ENCODE results near the gene SYAP1. TPM values are rescaled to one million over a fixed set of nuclear protein-coding genes. Genes with fewer than 3 reads are reported as not detected.

The SYAP1 gene
- total and polyA plus RNA-seq, 10 of the 15 experiments (the other 5 are each of a cell fraction or from before 2014, with no cell fraction given): 5.9 to 29.9 (median 16.2) TPM

DNA sequence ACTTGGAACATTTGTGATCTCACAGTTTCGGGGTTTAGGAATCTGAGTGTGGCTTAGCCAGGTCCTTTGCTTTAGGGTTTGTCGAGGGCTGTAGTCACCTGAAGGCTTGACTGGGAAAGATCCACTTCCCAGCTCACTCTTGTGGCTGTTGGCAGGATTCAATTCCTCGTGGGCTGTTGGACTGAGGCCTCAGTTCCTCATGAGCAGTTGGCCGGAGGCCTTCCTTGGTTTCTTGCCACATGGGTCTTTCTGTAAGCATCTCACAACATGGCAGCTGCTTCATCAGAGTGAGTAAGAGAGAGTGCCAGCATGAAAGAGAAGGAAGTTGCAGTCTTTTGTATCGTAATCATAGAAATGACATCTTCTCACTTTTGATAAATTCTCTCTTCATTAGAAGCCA lies 77.9 kb downstream of the SYAP1 start:
- DNase-seq (ENCODE audit: low read depth, low spot score): no peak
- Histone ChIP-seq H3K4me3 (no peak overlapping the region), H3K36me3 (ENCODE audit: control insufficient read depth in 2 of 2, insufficient read depth in 2 of 2, low read length in 1 of 2) (peaks cover 0 to 11% of the 10 kb centered on the region in 2 experiments; a peak in 3 of 4 replicates), H3K27ac (ENCODE audit: control insufficient read depth, insufficient read depth) (no peak overlapping the region), H3K4me1 (ENCODE audit: control insufficient read depth, insufficient read depth, low read length) (no peaks in the 10 kb centered on the region), H3K9ac (ENCODE audit: control insufficient read depth, insufficient read depth, low read length) (no peak overlapping the region), H2AFZ (ENCODE audit: control insufficient read depth, low read depth, low read length) (no peak overlapping the region), H3K9me3 (replicated peaks; ENCODE audit: control insufficient read depth, insufficient read depth, low read length) (no peaks in the 10 kb centered on the region), H4K20me1 (ENCODE audit: control insufficient read depth, insufficient read depth) (no peaks in the 10 kb centered on the region), H3K4me2 (ENCODE audit: control insufficient read depth, insufficient read depth) (no peak overlapping the region), H3K27me3 (replicated peaks in 1 of 2; ENCODE audit: control insufficient read depth in 2 of 2, insufficient read depth in 2 of 2, low read length in 1 of 2) (no peaks in the 10 kb centered on the region), H3K79me2 (ENCODE audit: control insufficient read depth, insufficient read depth, low read length) (peaks cover 3% of the 10 kb centered on the region)
- CTCF ChIA-PET: no interaction called here
- intact Hi-C loops (cut with micrococcal nuclease; ENCODE audit: unreplicated experiment) (no loop called here), in situ Hi-C loops (cut with MboI) (no loop called here)
- no TSS peak for BruUV-seq (replicated peaks)
- FAIRE-seq: no peak
- SMC1A ChIA-PET (ENCODE audit: uncharacterized antibody, unreplicated experiment): no interaction called here
- no peak for ATAC-seq
- WGBS (ENCODE audit: insufficient coverage, insufficient replicate concordance, low lambda C conversion rate, missing lambda C conversion rate): 96% methylated on average over 5 of the region's 5 CpGs
- RAD21 ChIA-PET (ENCODE audit: unreplicated experiment): no interaction called here
- POLR2A ChIA-PET: interaction anchor here (0.8 kb wide), 1 partner anchor 10 kb away, joined by 3 read pairs; no protein-coding TSS in a partner anchor
- no peak for TF ChIP-seq NBN (IDR thresholded peaks at IDR 0.05)
- no peak for TF ChIP-seq SMC3 (IDR thresholded peaks at IDR 0.05; ENCODE audit: borderline replicate concordance, low read length)
- no peak for TF ChIP-seq ZNF384 (IDR thresholded peaks at IDR 0.05; ENCODE audit: borderline replicate concordance, low read depth, low read length)
- TF ChIP-seq EGR1 (IDR thresholded peaks at IDR 0.05; ENCODE audit: borderline replicate concordance in 1 of 2, low read depth in 2 of 2, low read length in 2 of 2): no peak
- no peak for TF ChIP-seq BCL11A (IDR thresholded peaks at IDR 0.05; ENCODE audit: low read depth, low read length)
- no peak for TF ChIP-seq FOXM1 (IDR thresholded peaks at IDR 0.05; ENCODE audit: low read depth, low read length)
- no peak for TF ChIP-seq RAD51 (IDR thresholded peaks at IDR 0.05)
- no peak for TF ChIP-seq YBX1 (IDR thresholded peaks at IDR 0.05)
- TF ChIP-seq GABPA (IDR thresholded peaks at IDR 0.05; ENCODE audit: low read depth): no peak
- TF ChIP-seq, protein P1, sequence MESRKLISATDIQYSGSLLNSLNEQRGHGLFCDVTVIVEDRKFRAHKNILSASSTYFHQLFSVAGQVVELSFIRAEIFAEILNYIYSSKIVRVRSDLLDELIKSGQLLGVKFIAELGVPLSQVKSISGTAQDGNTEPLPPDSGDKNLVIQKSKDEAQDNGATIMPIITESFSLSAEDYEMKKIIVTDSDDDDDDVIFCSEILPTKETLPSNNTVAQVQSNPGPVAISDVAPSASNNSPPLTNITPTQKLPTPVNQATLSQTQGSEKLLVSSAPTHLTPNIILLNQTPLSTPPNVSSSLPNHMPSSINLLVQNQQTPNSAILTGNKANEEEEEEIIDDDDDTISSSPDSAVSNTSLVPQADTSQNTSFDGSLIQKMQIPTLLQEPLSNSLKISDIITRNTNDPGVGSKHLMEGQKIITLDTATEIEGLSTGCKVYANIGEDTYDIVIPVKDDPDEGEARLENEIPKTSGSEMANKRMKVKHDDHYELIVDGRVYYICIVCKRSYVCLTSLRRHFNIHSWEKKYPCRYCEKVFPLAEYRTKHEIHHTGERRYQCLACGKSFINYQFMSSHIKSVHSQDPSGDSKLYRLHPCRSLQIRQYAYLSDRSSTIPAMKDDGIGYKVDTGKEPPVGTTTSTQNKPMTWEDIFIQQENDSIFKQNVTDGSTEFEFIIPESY (IDR thresholded peaks at IDR 0.05): no peak
- TF ChIP-seq CHD4 (IDR thresholded peaks at IDR 0.05): no peak
- TF ChIP-seq, protein P2, sequence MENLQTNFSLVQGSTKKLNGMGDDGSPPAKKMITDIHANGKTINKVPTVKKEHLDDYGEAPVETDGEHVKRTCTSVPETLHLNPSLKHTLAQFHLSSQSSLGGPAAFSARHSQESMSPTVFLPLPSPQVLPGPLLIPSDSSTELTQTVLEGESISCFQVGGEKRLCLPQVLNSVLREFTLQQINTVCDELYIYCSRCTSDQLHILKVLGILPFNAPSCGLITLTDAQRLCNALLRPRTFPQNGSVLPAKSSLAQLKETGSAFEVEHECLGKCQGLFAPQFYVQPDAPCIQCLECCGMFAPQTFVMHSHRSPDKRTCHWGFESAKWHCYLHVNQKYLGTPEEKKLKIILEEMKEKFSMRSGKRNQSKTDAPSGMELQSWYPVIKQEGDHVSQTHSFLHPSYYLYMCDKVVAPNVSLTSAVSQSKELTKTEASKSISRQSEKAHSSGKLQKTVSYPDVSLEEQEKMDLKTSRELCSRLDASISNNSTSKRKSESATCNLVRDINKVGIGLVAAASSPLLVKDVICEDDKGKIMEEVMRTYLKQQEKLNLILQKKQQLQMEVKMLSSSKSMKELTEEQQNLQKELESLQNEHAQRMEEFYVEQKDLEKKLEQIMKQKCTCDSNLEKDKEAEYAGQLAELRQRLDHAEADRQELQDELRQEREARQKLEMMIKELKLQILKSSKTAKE (IDR thresholded peaks at IDR 0.05; ENCODE audit: low read depth, poor library complexity, severe bottlenecking): no peak
- no peak for TF ChIP-seq POLR2A (IDR thresholded peaks at IDR 0.05; ENCODE audit: low read depth, low read length)
- no peak for TF ChIP-seq RAD21 (IDR thresholded peaks at IDR 0.05; ENCODE audit: insufficient read depth, low read depth, low read length)
- TF ChIP-seq, protein P3, sequence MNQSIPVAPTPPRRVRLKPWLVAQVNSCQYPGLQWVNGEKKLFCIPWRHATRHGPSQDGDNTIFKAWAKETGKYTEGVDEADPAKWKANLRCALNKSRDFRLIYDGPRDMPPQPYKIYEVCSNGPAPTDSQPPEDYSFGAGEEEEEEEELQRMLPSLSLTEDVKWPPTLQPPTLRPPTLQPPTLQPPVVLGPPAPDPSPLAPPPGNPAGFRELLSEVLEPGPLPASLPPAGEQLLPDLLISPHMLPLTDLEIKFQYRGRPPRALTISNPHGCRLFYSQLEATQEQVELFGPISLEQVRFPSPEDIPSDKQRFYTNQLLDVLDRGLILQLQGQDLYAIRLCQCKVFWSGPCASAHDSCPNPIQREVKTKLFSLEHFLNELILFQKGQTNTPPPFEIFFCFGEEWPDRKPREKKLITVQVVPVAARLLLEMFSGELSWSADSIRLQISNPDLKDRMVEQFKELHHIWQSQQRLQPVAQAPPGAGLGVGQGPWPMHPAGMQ (IDR thresholded peaks at IDR 0.05; ENCODE audit: borderline replicate concordance): no peak
- TF ChIP-seq, protein P4, sequence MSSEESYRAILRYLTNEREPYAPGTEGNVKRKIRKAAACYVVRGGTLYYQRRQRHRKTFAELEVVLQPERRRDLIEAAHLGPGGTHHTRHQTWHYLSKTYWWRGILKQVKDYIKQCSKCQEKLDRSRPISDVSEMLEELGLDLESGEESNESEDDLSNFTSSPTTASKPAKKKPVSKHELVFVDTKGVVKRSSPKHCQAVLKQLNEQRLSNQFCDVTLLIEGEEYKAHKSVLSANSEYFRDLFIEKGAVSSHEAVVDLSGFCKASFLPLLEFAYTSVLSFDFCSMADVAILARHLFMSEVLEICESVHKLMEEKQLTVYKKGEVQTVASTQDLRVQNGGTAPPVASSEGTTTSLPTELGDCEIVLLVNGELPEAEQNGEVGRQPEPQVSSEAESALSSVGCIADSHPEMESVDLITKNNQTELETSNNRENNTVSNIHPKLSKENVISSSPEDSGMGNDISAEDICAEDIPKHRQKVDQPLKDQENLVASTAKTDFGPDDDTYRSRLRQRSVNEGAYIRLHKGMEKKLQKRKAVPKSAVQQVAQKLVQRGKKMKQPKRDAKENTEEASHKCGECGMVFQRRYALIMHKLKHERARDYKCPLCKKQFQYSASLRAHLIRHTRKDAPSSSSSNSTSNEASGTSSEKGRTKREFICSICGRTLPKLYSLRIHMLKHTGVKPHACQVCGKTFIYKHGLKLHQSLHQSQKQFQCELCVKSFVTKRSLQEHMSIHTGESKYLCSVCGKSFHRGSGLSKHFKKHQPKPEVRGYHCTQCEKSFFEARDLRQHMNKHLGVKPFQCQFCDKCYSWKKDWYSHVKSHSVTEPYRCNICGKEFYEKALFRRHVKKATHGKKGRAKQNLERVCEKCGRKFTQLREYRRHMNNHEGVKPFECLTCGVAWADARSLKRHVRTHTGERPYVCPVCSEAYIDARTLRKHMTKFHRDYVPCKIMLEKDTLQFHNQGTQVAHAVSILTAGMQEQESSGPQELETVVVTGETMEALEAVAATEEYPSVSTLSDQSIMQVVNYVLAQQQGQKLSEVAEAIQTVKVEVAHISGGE (CRISPR knock-in tag; IDR thresholded peaks at IDR 0.05): no peak
